Vagina (tissue), 2 donors: ENCODE data around the gene RFESD.

Experiments
- POLR2A ChIP-seq, 2 donors: fragments of 450-650 bp; IDR thresholded peaks; one replicate each; pipeline ENCODE4 v1.6.1; 2017; ENCODE audit warnings: antibody characterized with exemption in 2 of 2, mild to moderate bottlenecking in 2 of 2, moderate library complexity in 2 of 2
- POLR2AphosphoS5 ChIP-seq, 2 donors: sonication (generic); formaldehyde crosslinking; IDR thresholded peaks; one replicate each; pipeline ENCODE4 v1.9.0; 2017; ENCODE audit warnings: antibody characterized with exemption in 2 of 2, mild to moderate bottlenecking in 2 of 2, low read depth in 1 of 2; ENCODE audit not compliant: insufficient read depth in 1 of 2
- TF ChIP-seq, protein P1 (sequence below), 3 experiments: fragments of 450-650 bp in 2 of 3; fragments of 200-600 bp in 1 of 3; sonication (generic) in 1 of 3; IDR thresholded peaks; one replicate each; pipeline ENCODE4 v1.5.1; 2017 to 2019; ENCODE audit warnings: antibody characterized with exemption in 3 of 3, mild to moderate bottlenecking in 2 of 3, moderate library complexity in 2 of 3

DNA sequence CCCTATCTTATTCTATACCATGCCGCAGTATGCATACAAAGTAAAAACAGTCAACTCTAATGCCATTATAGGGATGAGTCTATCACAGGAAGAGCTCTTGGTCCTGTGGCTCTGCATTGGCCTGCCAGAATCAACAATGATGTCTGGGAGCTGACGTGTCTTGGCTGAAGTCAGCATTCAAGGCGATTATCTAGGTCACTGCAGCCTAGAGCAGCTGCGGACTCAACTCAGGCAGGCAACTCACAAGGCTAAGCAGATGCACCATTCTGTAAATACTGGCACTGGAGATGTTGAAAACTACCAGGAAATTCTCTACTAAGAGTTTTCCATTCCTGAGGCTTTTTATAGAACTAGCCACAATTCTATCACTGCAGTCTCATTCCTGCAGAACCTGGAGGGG lies 23.0 kb downstream of the RFESD start:
- TF ChIP-seq POLR2A (IDR thresholded peaks at IDR 0.05) = no peak
- TF ChIP-seq, protein P1, sequence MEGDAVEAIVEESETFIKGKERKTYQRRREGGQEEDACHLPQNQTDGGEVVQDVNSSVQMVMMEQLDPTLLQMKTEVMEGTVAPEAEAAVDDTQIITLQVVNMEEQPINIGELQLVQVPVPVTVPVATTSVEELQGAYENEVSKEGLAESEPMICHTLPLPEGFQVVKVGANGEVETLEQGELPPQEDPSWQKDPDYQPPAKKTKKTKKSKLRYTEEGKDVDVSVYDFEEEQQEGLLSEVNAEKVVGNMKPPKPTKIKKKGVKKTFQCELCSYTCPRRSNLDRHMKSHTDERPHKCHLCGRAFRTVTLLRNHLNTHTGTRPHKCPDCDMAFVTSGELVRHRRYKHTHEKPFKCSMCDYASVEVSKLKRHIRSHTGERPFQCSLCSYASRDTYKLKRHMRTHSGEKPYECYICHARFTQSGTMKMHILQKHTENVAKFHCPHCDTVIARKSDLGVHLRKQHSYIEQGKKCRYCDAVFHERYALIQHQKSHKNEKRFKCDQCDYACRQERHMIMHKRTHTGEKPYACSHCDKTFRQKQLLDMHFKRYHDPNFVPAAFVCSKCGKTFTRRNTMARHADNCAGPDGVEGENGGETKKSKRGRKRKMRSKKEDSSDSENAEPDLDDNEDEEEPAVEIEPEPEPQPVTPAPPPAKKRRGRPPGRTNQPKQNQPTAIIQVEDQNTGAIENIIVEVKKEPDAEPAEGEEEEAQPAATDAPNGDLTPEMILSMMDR (IDR thresholded peaks at IDR 0.05) = no peak
- peak; percentile 25 to 40 for TF ChIP-seq POLR2AphosphoS5 (IDR thresholded peaks at IDR 0.05; ENCODE audit: insufficient read depth in 1 of 2, low read depth in 1 of 2)
